ENCODE data around the gene HOXC10. TPM values are rescaled to one million over a fixed set of nuclear protein-coding genes. Genes with fewer than 3 reads are reported as not detected.

Gene HOXC10
- total RNA-seq, 1 donor from 2014 or later, result 0.33 TPM

GRCh38 chr12:53988541-53989226 is 3.7 kb downstream of the HOXC10 start:
- DNase-seq (ENCODE audit: low spot score), result no peak
- no peak for ATAC-seq

- DNase-seq (ENCODE audit: low spot score), result no peak
- ATAC-seq, result peak; percentile 39
These were observed 4.5 kb downstream of the HOXC10 start for GRCh38 chr12:53989227-53990113.

- DNase-seq (ENCODE audit: low spot score) (no peak), ATAC-seq (no peak)
These were observed 5.5 kb downstream of the HOXC10 start for GRCh38 chr12:53990311-53991076.

- ATAC-seq (no peak), DNase-seq (ENCODE audit: low spot score) (no peak)
These were observed 6.1 kb downstream of the HOXC10 start for GRCh38 chr12:53991077-53991460.

GRCh38 chr12:53992377-53992889 is 7.5 kb downstream of the HOXC10 start:
- DNase-seq (ENCODE audit: low spot score) (no peak), ATAC-seq (no peak)

GRCh38 chr12:53993162-53994008 is 8.4 kb downstream of the HOXC10 start:
- ATAC-seq, result no peak
- DNase-seq (ENCODE audit: low spot score), result no peak

GRCh38 chr12:53994009-53994263 is 9.0 kb downstream of the HOXC10 start:
- ATAC-seq (no peak), DNase-seq (ENCODE audit: low spot score) (no peak)

- ATAC-seq, result peak; percentile 14
- DNase-seq (ENCODE audit: low spot score), result no peak
These were observed 9.5 kb downstream of the HOXC10 start for GRCh38 chr12:53994264-53995001.

GRCh38 chr12:53995002-53995377 is 10.0 kb downstream of the HOXC10 start:
- no peak for DNase-seq (ENCODE audit: low spot score)
- peak; percentile 30 for ATAC-seq

- peak; percentile 69 for ATAC-seq
- DNase-seq (ENCODE audit: low spot score), result no peak
These were observed 10.7 kb downstream of the HOXC10 start for GRCh38 chr12:53995378-53996239.

- DNase-seq (ENCODE audit: low spot score) (no peak), ATAC-seq (peak; percentile 9)
These were observed 11.6 kb downstream of the HOXC10 start for GRCh38 chr12:53996240-53997203.

GRCh38 chr12:53997204-53998109 is 12.5 kb downstream of the HOXC10 start:
- ATAC-seq (no peak), DNase-seq (ENCODE audit: low spot score) (no peak)

GRCh38 chr12:53998110-53998899 is 13.4 kb downstream of the HOXC10 start:
- DNase-seq (ENCODE audit: low spot score) (no peak), ATAC-seq (no peak)

GRCh38 chr12:53998900-53999236 is 13.9 kb downstream of the HOXC10 start:
- no peak for DNase-seq (ENCODE audit: low spot score)
- no peak for ATAC-seq

- ATAC-seq (no peak), DNase-seq (ENCODE audit: low spot score) (no peak)
These were observed 14.7 kb downstream of the HOXC10 start for GRCh38 chr12:53999559-54000115.
